Trophoblast cell (in vitro differentiated cells and primary cell): ENCODE measurements around the gene HRH4.

ENCODE experiments used
- DNase-seq, 2 donors: peaks; one replicate each; pipeline ENCODE4 v3.0.0-alpha.2; 2016
- H2AFZ ChIP-seq: 2 replicates; pipeline ENCODE4 v1.6.1; 2013; ENCODE audit warnings: low read length, moderate library complexity, mild to moderate bottlenecking; ENCODE audit not compliant: insufficient read depth, poor library complexity
- H2AK5ac ChIP-seq: 2 replicates; pipeline ENCODE4 v1.6.1; 2013; ENCODE audit warnings: mild to moderate bottlenecking, low read length
- H2BK120ac ChIP-seq: 2 replicates; pipeline ENCODE4 v1.6.1; 2013; ENCODE audit warnings: low read length, mild to moderate bottlenecking, moderate library complexity; ENCODE audit not compliant: insufficient read depth, poor library complexity
- H2BK12ac ChIP-seq: 2 replicates; pipeline ENCODE4 v1.6.1; 2013; ENCODE audit warnings: mild to moderate bottlenecking, low read length, moderate library complexity
- H2BK5ac ChIP-seq: 2 replicates; pipeline ENCODE4 v1.6.1; 2013; ENCODE audit warnings: low read length, low read depth, moderate library complexity, mild to moderate bottlenecking; ENCODE audit not compliant: poor library complexity
- H3K14ac ChIP-seq: 2 replicates; pipeline ENCODE4 v1.6.1; 2013; ENCODE audit warnings: mild to moderate bottlenecking, low read length
- H3K18ac ChIP-seq: 2 replicates; pipeline ENCODE4 v1.6.1; 2013; ENCODE audit warnings: mild to moderate bottlenecking, low read length
- H3K23ac ChIP-seq: 2 replicates; pipeline ENCODE4 v1.6.1; 2013; ENCODE audit warnings: low read length
- H3K27ac ChIP-seq: 2 replicates; pipeline ENCODE4 v1.5.1; 2013; ENCODE audit warnings: low read depth, mild to moderate bottlenecking, inconsistent platforms, low read length, moderate library complexity
- H3K27me3 ChIP-seq: 2 replicates; pipeline ENCODE4 v1.6.1; 2013; ENCODE audit warnings: inconsistent platforms, mild to moderate bottlenecking, low read length, moderate library complexity; ENCODE audit not compliant: insufficient read depth
- H3K36me3 ChIP-seq, 2 experiments: 1 replicate in 1 of 2; 2 replicates in 1 of 2; pipeline ENCODE4 v1.6.1; 2013; ENCODE audit warnings: low read length in 2 of 2, mild to moderate bottlenecking in 2 of 2, moderate library complexity in 1 of 2; ENCODE audit not compliant: insufficient read depth in 2 of 2, control insufficient read depth in 1 of 2
- H3K4ac ChIP-seq: 2 replicates; pipeline ENCODE4 v1.6.1; 2013; ENCODE audit warnings: low read depth, mild to moderate bottlenecking, low read length, moderate library complexity
- H3K4me1 ChIP-seq, 2 experiments: 1 replicate in 1 of 2; 2 replicates in 1 of 2; pipeline ENCODE4 v1.6.1; 2013; ENCODE audit warnings: low read length in 2 of 2, mild to moderate bottlenecking in 2 of 2, moderate library complexity in 1 of 2; ENCODE audit not compliant: insufficient read depth in 2 of 2, control insufficient read depth in 1 of 2
- H3K4me2 ChIP-seq: 2 replicates; pipeline ENCODE4 v1.6.1; 2013; ENCODE audit warnings: inconsistent platforms, mild to moderate bottlenecking, low read length, moderate library complexity
- H3K4me3 ChIP-seq: 2 replicates; pipeline ENCODE4 v1.5.1; 2013; ENCODE audit warnings: mild to moderate bottlenecking, low read depth, low read length, inconsistent platforms
- H3K79me1 ChIP-seq: one replicate; pipeline ENCODE4 v1.6.1; 2013; ENCODE audit warnings: low read length
- H3K79me2 ChIP-seq: 2 replicates; pipeline ENCODE4 v1.6.1; 2013; ENCODE audit warnings: low read length, mild to moderate bottlenecking; ENCODE audit not compliant: control insufficient read depth, insufficient read depth, poor library complexity
- H3K9ac ChIP-seq: 2 replicates; pipeline ENCODE4 v1.6.1; 2013; ENCODE audit warnings: mild to moderate bottlenecking, low read length
- H3K9me3 ChIP-seq: 2 replicates; pipeline ENCODE4 v1.6.1; 2013; ENCODE audit warnings: low read depth, mild to moderate bottlenecking, control low read depth, inconsistent platforms, low read length; ENCODE audit not compliant: insufficient read depth
- H4K12ac ChIP-seq: 2 replicates; pipeline ENCODE4 v1.6.1; 2013; ENCODE audit warnings: low read depth, mild to moderate bottlenecking, low read length, moderate library complexity
- H4K8ac ChIP-seq: 2 replicates; pipeline ENCODE4 v1.6.1; 2013; ENCODE audit warnings: low read depth, mild to moderate bottlenecking, low read length, moderate library complexity
- H4K91ac ChIP-seq: one replicate; pipeline ENCODE4 v1.6.1; 2013; ENCODE audit warnings: low read depth, mild to moderate bottlenecking, low read length, moderate library complexity
- WGBS: extraction: QIAGEN DNeasy Blood & Tissue Kit; methylation state at CpG from one replicate; pipeline ENCODE4 v1.1.7; 2013; ENCODE audit warnings: missing lambda C conversion rate; ENCODE audit not compliant: insufficient read length, insufficient coverage; ENCODE audit errors: extremely low coverage; 5-methylcytosine and 5-hydroxymethylcytosine counted together

The HRH4 gene

DNA sequence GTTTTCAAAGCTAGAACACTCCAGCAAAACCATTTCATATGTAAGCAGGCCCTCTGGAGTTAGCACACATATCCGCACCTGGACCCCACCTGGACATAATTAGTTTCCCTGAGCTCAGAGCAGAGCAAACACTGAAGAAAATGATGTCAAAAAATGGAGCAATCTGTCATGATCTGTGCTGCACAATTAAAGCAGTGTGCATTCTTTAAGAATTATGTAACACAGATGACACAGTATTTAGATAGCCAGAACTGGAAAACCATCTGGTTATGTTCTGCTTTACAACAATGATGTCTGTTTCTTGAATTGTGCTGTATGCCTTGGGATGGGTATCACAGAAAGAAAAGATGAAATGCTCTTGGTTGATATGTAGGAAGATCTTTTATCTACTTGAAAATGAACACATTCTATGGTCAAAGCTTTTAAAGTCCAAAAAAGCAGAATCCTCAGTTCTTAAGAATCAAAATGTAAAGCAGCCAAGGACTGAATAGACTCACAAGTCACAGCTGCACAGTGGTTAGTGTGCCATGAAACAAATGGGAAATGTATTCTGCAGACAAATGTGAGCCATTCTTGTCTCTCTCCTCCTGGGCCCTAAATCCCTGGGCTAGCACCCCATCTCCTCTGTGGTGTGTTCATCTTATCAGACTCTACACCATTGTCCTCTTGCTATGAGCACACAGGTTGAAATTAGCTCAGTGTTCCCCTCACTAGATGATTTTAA lies 36.8 kb downstream of the HRH4 start:
- no peak overlapping the region for H2BK12ac ChIP-seq
- H4K8ac ChIP-seq: no peak overlapping the region
- H3K27ac ChIP-seq: no peak overlapping the region
- no peak overlapping the region for H4K12ac ChIP-seq
- H3K79me2 ChIP-seq: no peaks in the 10 kb centered on the region
- no peak overlapping the region for H2AK5ac ChIP-seq
- H3K18ac ChIP-seq: no peak overlapping the region
- DNase-seq: peak; percentile 19 to 60
- no peaks in the 10 kb centered on the region for H3K9me3 ChIP-seq
- no peak overlapping the region for H4K91ac ChIP-seq
- H2BK5ac ChIP-seq: no peak overlapping the region
- H2BK120ac ChIP-seq: no peak overlapping the region
- H3K4me3 ChIP-seq: no peak overlapping the region
- WGBS: no CpG with 5 or more reads among the region's 1 CpG
- H3K23ac ChIP-seq: no peak overlapping the region
- no peaks in the 10 kb centered on the region for H3K4me1 ChIP-seq
- H3K14ac ChIP-seq: no peak overlapping the region
- no peak overlapping the region for H3K9ac ChIP-seq
- no peaks in the 10 kb centered on the region for H3K79me1 ChIP-seq
- no peaks in the 10 kb centered on the region for H3K36me3 ChIP-seq
- no peaks in the 10 kb centered on the region for H3K27me3 ChIP-seq
- H2AFZ ChIP-seq: no peak overlapping the region
- no peak overlapping the region for H3K4ac ChIP-seq
- H3K4me2 ChIP-seq: no peak overlapping the region

DNA sequence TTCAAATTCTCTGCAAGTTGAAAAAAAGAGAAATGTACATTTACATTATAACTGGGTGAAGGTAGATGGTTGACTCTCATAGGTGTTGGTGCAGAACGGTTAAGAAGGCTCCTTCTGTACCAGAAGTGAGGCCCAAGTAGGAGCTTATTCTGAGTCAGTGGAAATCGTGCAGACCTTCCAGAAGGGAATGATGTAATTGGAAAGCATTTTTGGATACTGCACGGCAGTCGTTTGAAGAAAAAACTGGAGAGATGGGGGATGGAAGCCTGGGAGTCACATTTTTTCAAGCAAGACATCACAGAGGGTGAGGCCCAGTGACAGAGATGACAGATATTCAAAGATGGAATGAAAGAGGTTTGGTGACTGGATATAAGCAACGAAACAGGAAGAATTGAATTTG lies 39.4 kb downstream of the HRH4 start:
- no peak overlapping the region for H4K91ac ChIP-seq
- H3K79me2 ChIP-seq: no peaks in the 10 kb centered on the region
- H2AK5ac ChIP-seq: no peak overlapping the region
- no peak overlapping the region for H2BK12ac ChIP-seq
- no peak overlapping the region for H3K9ac ChIP-seq
- H3K18ac ChIP-seq: no peak overlapping the region
- no peak overlapping the region for H4K8ac ChIP-seq
- no peaks in the 10 kb centered on the region for H3K9me3 ChIP-seq
- no peak overlapping the region for H4K12ac ChIP-seq
- DNase-seq: peak; percentile 54 to 78
- no peak overlapping the region for H2BK120ac ChIP-seq
- no peak overlapping the region for H2BK5ac ChIP-seq
- no peak overlapping the region for H3K4ac ChIP-seq
- H3K23ac ChIP-seq: no peak overlapping the region
- H3K4me3 ChIP-seq: no peak overlapping the region
- no CpG with 5 or more reads among the region's 5 CpGs for WGBS
- no peak overlapping the region for H3K14ac ChIP-seq
- H3K79me1 ChIP-seq: no peaks in the 10 kb centered on the region
- no peak overlapping the region for H2AFZ ChIP-seq
- H3K27ac ChIP-seq: no peak overlapping the region
- no peaks in the 10 kb centered on the region for H3K27me3 ChIP-seq
- H3K4me2 ChIP-seq: no peak overlapping the region
- peaks cover 0 to 2% of the 10 kb centered on the region in 2 experiments for H3K4me1 ChIP-seq
- H3K36me3 ChIP-seq: no peaks in the 10 kb centered on the region

DNA sequence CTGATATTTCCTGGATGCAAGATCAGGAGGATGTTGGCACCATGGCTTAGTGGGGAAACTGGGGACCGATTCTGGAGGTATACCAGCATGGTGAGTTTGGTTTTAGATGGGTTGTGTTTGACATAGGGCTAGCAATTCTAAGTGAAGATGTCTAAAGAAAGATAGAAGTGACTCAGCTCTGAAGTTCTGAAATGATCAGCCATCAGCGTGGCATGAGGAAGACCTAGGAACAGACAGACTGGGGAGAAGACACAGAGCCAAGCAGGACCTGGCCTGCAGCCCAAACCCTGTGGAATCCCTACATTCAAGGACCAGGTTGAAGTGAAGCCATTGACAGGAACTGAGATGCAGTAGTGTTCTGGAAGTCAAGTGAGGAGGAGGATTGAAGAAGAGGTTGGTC lies 39.8 kb downstream of the HRH4 start:
- no peak overlapping the region for H3K4me3 ChIP-seq
- H3K79me1 ChIP-seq: no peaks in the 10 kb centered on the region
- H3K4me1 ChIP-seq: peaks cover 0 to 2% of the 10 kb centered on the region in 2 experiments
- no peak overlapping the region for H4K12ac ChIP-seq
- no peak overlapping the region for H2AFZ ChIP-seq
- H3K79me2 ChIP-seq: no peaks in the 10 kb centered on the region
- no peak overlapping the region for H3K23ac ChIP-seq
- H3K27ac ChIP-seq: no peak overlapping the region
- H3K27me3 ChIP-seq: no peaks in the 10 kb centered on the region
- H2BK120ac ChIP-seq: no peak overlapping the region
- H3K4ac ChIP-seq: no peak overlapping the region
- H2AK5ac ChIP-seq: no peak overlapping the region
- no peak overlapping the region for H3K14ac ChIP-seq
- no peak overlapping the region for H3K18ac ChIP-seq
- no peak overlapping the region for H2BK12ac ChIP-seq
- H3K4me2 ChIP-seq: no peak overlapping the region
- DNase-seq: peak in 1 of 2 donors; percentile 52
- no peak overlapping the region for H4K91ac ChIP-seq
- no peak overlapping the region for H2BK5ac ChIP-seq
- H3K9ac ChIP-seq: no peak overlapping the region
- no peaks in the 10 kb centered on the region for H3K36me3 ChIP-seq
- WGBS: no CpG with 5 or more reads among the region's 2 CpGs
- H3K9me3 ChIP-seq: no peaks in the 10 kb centered on the region
- H4K8ac ChIP-seq: no peak overlapping the region

GRCh38 chr18:24500766-24501165 lies 40.3 kb downstream of the HRH4 start:
- no peak overlapping the region for H3K9ac ChIP-seq
- no peak for DNase-seq
- no peak overlapping the region for H3K4ac ChIP-seq
- H3K79me1 ChIP-seq: no peaks in the 10 kb centered on the region
- H3K4me1 ChIP-seq: peaks cover 0 to 2% of the 10 kb centered on the region in 2 experiments
- no peak overlapping the region for H3K27ac ChIP-seq
- no peak overlapping the region for H4K12ac ChIP-seq
- no peak overlapping the region for H4K91ac ChIP-seq
- no peak overlapping the region for H3K14ac ChIP-seq
- H3K27me3 ChIP-seq: no peaks in the 10 kb centered on the region
- H3K4me3 ChIP-seq: no peak overlapping the region
- H2AFZ ChIP-seq: no peak overlapping the region
- no peak overlapping the region for H2BK5ac ChIP-seq
- H4K8ac ChIP-seq: no peak overlapping the region
- H2BK12ac ChIP-seq: no peak overlapping the region
- H2AK5ac ChIP-seq: no peak overlapping the region
- no peak overlapping the region for H2BK120ac ChIP-seq
- WGBS: no CpG with 5 or more reads among the region's 6 CpGs
- H3K9me3 ChIP-seq: no peaks in the 10 kb centered on the region
- no peak overlapping the region for H3K4me2 ChIP-seq
- H3K23ac ChIP-seq: no peak overlapping the region
- H3K79me2 ChIP-seq: no peaks in the 10 kb centered on the region
- H3K18ac ChIP-seq: no peak overlapping the region
- no peaks in the 10 kb centered on the region for H3K36me3 ChIP-seq
